GM19238 (cell line): ENCODE data around the gene MAPK1IP1L.
A peak's percentile ranks its signal among the peaks of the same experiment; 100 is the strongest.

Experiments used
- DNase-seq: peaks from one replicate; pipeline ENCODE4 v3.0.0; 2011; ENCODE audit warnings: low spot score; ENCODE audit not compliant: insufficient read length

Gene MAPK1IP1L

GRCh38 chr14:55094292-55095157, 43.1 kb downstream of the MAPK1IP1L start:
- DNase-seq, result no peak

- peak; percentile 58 for DNase-seq
Measured at GRCh38 chr14:55097881-55098560, 46.6 kb downstream of the MAPK1IP1L start.

- no peak for DNase-seq
Measured at GRCh38 chr14:55098561-55098898, 47.1 kb downstream of the MAPK1IP1L start.

GRCh38 chr14:55099756-55100155, 48.3 kb downstream of the MAPK1IP1L start:
- no peak for DNase-seq

GRCh38 chr14:55101698-55102097, 50.3 kb downstream of the MAPK1IP1L start:
- DNase-seq, result no peak

GRCh38 chr14:55102141-55102621, 50.7 kb downstream of the MAPK1IP1L start:
- peak; percentile 61 for DNase-seq

GRCh38 chr14:55103005-55103640, 51.7 kb downstream of the MAPK1IP1L start:
- peak; percentile 32 for DNase-seq

GRCh38 chr14:55103971-55104954, 52.8 kb downstream of the MAPK1IP1L start:
- no peak for DNase-seq

- DNase-seq, result no peak
Measured at GRCh38 chr14:55105991-55106390, 54.5 kb downstream of the MAPK1IP1L start.

- DNase-seq, result no peak
Measured at GRCh38 chr14:55107766-55108554, 56.5 kb downstream of the MAPK1IP1L start.

GRCh38 chr14:55109836-55110235, 58.4 kb downstream of the MAPK1IP1L start:
- no peak for DNase-seq

GRCh38 chr14:55111122-55111708, 59.8 kb downstream of the MAPK1IP1L start:
- DNase-seq, result no peak

- DNase-seq, result no peak
Measured at GRCh38 chr14:55114720-55115119, 63.3 kb downstream of the MAPK1IP1L start.

GRCh38 chr14:55115460-55115859, 64.0 kb downstream of the MAPK1IP1L start:
- no peak for DNase-seq

GRCh38 chr14:55115861-55116245, 64.4 kb downstream of the MAPK1IP1L start:
- no peak for DNase-seq

GRCh38 chr14:55116246-55117030, 65.0 kb downstream of the MAPK1IP1L start:
- DNase-seq, result no peak

GRCh38 chr14:55117803-55118441, 66.5 kb downstream of the MAPK1IP1L start:
- DNase-seq, result no peak

- no peak for DNase-seq
Measured at GRCh38 chr14:55118761-55119160, 67.3 kb downstream of the MAPK1IP1L start.
